GM19025 (cell line): ENCODE results near the gene HTRA3.

Experiments
- ATAC-seq: cut with Tn5 transposase; IDR thresholded peaks from one replicate; pipeline ENCODE4 v1.9.1; 2021; ENCODE audit warnings: mild to moderate bottlenecking, low read depth, moderate library complexity; ENCODE audit not compliant: unreplicated experiment

The HTRA3 gene

DNA sequence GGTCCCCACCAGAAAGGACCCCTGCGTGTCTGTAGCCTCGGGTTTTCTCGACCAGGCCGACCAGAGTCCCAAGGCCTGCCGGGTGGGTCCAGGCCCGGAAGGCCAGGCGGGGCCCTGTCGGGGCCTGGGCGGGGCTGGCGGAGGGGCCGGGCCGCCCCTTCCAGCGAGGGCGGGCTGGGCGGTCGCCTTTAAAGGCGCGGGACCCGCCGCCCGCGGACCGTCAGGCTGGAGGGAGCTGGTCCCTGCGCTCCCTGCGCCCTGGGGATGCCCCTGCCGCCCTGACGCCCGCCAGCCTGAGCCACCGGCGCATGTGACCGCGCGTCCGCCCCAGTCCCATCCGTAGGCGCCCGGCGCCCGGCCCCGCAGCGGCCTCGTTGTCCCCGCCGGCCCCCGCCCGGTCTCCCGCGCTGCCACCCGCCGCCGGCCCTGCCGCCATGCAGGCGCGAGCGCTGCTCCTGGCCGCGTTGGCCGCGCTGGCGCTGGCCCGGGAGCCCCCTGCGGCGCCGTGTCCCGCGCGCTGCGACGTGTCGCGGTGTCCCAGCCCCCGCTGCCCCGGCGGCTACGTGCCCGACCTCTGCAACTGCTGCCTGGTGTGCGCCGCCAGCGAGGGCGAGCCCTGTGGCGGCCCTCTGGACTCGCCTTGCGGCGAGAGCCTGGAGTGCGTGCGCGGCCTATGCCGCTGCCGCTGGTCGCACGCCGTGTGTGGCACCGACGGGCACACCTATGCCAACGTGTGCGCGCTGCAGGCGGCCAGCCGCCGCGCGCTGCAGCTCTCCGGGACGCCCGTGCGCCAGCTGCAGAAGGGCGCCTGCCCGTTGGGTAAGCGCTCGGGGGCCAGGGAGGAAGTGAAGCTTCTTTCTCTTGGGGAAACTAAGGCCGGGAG, at the start of gene HTRA3:
TSS of gene HTRA3 (plus strand) at position 220 of the 883 bp plus-strand sequence. CDS start at position 435, 215 bp downstream.
- ATAC-seq, result no peak

DNA sequence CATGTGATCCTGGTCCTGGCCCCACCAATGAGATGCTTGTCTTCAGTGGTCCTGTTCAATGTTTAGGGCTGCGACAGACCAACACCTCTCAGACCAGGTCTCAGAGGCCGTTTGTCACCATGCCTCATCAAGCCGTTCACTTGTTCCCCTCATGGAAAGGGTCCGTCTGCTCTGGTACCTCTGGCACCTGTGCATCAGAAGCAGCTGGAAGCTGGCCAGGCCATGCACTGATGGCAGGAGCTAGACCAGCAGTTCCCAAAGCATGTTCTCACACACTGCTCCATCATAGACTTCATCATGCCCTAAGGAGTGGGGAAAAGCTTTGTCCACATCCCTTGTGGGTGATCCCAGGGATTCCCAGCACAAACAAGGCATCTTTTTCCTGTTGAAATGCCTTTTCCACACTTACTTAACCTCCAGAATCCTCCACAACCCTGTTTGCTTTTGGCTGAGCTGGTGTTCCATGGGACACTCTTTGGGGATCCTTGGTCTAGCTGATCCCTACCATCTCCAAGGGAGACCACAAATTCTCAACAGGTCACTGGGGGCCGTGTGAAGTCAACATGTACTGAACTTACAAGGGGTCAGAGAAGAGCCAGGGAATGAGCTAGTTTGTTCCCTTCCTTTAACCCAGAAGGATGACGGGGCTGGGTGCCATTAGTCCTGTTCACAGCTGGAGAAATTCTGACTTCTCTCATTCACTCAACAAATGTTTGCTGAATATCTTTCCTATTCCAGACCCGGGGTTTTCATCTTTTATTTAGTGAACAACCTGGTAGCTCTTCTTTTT, 48.7 kb upstream of the HTRA3 start:
- ATAC-seq, result no peak

DNA sequence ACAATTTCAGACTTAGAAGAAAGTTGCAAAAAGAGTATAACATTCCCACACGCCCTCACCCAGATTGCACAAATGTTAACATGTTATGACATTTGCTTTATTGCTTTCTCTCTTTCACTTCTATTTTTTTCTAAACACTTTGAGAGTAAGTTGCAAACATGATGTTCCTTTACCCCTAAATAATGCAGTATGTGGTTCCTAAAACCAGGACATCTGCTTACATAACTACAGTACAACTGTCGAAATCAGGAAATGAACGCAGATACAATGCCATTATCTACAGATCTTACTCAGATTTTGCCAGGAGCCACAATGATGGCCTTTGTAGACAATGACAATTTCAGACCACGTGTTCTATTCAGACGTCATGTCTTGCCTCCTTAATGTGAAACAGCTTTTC, 48.1 kb upstream of the HTRA3 start:
- ATAC-seq, result no peak

DNA sequence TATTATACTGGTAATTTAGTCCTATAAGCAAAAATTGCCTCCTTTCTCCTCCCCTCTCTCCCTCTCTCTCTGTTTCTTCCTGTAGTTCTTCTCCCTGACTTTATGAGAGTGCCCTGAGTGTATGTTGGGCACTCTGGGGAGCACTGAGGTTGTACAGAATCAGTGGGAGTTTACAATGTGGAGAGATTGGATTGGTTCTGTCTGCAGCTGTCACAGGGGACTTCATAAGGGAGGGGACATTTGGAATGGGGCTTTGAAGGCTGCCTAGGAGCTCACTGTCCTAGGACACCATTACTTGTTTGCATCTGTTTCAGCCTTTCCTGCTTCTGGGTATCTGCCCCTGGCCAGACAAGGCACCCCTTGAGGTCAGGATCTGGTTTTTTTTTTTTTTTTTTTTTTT, 47.6 kb upstream of the HTRA3 start:
- ATAC-seq, result no peak

DNA sequence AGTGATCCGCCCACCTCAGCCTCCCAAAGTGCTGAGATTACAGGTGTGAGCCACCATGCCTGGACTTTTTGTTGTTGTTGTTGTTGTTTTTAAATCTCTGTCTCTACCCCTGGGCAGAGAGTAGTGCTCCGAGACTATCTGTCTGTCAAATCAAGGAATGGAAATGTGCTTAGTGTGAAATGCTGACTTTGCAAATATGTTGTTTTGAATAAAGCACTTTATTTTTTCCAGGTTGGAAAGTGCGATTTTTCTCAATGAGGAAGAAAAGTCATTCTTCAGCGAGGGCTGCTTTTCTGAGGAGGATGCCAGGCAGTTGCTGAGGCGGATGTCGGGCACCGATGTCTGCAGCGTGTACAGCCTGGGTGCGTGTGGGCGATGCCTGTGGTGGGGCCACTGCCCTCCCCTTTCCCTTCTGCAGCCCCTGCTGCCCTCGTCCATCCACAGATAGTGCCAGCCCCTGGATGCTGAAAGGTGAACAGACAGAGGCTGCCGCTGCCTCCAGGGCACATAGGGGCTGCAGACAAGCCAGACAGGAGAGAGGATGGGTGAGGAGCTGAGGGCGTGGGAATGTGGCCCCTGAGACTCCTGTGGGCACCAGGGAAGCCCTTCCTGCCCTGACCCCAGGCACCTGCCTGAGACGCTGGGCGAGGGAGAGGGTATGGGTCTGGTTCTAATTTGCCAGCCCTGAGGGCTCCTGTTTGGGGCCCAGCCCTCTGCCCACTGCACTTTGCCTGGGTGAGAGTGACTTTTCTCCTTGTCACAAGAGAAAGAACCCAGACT, 46.8 kb upstream of the HTRA3 start:
- no peak for ATAC-seq

DNA sequence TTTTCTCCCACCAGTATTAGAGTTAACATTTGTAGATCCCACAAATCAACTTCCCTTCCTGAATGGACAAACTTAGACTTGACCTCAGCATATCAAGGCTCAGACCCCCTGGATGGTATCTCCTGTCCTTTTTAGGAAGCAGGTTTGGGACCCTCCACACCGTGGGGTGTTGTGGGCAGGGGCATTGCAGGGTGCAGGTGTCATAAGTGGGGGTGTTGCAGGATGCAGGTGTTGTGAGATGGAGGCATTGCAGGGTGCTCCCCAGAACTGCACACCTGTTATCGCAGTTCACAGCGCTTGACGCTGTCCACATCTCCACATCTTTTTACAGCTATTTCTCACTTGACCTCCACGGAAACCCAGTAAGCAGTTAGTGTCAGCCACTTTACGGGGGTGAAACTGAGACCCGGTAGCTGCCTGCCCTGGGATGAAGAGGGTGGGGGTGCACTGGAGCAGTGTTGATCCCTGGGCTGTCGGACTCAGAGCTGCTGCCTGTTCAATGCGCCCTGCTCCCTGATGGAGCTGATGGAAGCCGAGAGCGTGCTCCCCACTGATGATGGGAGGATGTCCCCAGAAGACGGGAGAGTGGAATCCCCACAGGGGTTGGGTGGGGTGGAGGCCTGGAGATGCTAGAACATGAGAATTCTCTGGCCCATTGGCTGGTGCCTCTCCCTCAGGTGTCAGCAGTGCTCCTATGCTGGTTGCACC, 45.1 kb upstream of the HTRA3 start:
- no peak for ATAC-seq

DNA sequence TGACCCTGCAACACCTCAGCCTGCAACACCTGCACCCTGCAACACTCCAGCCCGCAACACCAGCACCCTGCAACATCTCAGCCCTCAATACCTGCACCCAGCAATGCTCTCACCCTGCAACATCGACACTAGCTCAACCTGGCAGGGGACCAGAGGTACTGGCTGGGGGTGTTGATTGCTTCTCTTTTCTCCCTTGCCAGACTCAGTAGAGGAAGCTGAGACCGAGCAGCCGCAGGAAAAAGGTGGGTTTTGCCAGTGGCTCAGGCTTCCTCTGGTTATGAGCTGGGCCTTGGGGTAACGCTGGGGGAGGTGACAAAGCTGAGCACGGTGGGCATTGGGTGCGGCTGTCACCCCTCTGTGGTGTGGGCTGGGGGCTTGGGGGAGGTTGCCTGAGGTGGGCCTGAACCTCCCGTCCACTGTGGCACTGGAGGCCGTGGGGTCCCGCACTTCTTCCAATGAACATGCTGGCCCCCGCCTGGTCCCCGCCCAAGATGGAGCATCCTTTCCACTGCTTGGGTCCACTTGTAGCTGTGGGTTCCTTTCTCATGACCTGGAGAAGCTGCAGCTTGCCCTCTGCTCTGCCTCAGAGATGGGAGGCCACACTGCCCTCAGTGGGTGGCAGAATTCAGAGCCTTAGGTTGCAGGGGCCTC, 44.5 kb upstream of the HTRA3 start:
- ATAC-seq, result no peak

DNA sequence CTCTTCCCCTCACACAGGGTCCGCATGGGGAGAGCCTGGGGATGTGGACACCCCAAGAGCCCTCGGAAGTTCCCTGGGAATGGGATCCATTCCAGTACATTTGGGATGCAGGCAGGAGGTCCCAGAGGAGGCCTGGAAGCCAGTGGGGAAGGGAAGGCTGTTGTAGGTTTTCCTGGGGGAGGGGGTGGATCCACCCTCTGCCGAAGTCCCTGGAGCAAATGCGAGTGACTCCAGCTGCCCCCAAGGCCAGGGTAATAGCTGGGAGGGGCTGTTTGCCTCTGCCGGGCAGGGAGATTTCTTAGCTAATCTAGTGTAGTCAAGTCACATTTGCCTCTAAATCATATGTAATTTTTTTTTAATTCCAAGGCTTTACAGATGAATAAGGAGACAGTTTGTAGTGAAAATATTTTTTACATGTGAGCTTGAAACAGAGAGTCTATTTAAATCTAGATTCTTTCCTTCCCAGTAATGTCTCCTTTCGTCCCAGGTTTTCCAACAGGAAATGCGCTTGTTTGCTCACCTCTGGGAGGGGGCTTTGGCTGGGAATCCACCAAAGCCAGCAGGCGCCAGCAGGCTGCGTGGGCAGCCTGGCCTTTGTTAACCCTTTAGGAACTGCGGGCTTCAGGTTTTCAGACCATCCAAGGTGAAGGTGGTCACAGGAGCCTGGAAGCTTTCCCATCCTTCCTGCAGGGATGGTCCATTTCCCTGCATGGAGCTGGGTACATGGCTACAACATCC, 43.7 kb upstream of the HTRA3 start:
- no peak for ATAC-seq

DNA sequence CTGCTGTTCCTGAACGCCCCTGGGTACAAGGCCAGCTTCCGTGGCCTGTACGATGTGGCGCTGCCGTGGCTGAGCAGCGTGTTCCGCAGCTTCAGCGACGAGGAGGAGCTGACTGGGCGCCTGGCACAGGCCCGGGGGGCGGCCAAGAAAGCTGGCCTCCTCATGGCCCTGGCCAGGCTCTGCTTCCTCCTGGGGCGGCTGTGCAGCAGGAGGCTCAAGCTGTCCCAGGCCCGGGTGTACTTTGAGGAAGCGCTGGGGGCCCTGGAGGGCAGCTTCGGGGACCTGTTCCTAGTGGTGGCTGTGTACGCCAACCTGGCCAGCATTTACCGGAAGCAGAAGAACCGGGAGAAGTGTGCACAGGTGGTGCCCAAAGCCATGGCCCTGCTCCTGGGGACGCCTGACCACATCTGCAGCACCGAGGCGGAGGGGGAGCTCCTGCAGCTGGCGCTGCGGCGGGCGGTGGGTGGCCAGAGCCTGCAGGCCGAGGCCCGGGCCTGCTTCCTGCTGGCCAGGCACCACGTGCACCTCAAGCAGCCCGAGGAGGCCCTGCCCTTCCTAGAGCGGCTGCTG, 42.3 kb upstream of the HTRA3 start:
- no peak for ATAC-seq

DNA sequence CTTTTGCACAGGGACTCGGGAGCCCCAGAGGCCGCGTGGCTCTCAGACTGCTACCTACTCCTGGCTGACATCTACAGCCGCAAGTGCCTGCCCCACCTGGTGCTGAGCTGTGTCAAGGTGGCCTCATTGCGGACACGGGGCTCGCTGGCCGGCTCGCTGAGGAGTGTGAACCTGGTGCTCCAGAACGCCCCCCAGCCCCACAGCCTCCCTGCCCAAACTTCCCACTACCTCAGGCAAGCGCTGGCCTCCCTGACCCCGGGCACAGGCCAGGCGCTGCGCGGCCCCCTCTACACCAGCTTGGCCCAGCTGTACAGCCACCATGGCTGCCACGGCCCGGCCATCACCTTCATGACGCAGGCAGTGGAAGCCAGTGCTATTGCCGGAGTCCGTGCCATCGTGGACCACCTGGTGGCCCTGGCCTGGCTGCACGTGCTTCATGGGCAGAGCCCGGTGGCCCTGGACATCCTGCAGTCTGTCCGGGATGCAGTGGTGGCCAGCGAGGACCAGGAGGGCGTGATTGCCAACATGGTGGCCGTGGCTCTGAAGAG, 41.7 kb upstream of the HTRA3 start:
- no peak for ATAC-seq

DNA sequence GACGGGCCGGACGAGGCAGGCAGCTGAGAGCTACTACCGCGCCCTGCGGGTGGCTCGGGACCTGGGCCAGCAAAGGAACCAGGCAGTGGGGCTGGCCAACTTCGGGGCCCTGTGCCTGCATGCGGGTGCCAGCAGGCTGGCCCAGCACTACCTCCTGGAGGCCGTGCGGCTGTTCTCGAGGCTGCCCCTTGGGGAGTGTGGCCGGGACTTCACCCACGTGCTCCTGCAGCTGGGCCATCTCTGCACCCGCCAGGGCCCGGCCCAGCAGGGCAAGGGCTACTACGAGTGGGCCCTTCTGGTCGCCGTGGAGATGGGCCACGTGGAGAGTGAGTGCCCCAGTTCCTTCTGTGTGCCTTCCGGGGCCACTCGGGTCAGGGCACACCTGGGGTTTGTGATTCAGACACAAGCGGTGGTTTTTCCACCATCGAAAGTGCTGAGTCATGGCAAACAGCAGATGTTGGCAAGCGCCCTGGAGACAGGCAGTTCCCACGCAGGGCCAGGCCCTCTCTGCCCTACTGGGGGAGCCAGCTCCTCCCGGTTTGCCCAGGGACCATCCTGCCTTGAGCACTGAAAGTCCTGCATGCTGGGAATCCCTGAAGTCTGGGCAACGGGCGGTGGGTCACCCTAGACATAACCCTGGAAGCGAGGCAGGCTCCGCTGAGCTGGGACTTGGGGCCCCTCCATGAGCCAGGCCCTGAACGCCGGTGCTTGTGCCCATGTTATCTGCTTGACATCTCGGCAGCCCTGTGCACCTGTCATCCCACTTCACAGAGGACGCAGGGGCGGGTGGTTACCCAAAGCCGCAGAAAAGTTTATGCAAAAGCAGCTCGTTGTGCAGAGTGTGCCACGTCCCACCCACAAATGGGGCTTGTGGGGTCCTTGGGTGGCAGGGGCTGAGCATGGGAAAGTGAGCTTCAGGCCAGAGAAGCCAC, 41.0 kb upstream of the HTRA3 start:
- ATAC-seq, result peak; percentile 70

DNA sequence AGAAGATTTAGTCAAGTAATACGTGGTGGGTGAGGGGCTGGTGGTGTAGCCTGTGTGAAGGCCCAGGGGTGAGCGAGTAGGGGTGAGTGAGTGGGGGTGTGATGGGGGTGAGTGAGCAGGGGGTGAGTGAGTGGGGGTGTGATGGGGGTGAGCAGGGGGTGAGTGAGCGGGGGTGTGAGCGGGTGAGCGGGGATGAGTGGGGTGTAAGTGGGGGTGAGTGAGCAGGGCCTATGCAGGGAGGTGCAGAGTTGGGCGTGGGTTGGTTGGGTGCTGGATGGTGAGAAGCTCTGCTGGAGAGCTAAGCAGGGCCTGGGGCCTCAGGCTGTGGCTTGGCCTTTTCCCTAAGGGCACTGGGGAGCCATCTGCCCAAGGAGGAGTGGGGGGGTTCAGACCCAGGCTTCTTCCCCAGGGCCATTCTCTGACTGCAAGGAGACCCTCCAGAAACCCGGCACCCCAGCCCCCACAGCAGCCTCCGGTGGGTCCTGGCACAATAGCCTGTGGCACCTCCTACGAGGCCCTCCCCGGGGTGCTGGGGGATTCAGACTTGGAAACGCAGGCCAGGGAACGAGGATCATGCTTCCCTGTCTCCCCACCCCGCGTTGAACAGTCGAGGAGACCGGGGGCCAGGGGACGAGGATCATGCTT, 40.1 kb upstream of the HTRA3 start:
- ATAC-seq, result no peak

DNA sequence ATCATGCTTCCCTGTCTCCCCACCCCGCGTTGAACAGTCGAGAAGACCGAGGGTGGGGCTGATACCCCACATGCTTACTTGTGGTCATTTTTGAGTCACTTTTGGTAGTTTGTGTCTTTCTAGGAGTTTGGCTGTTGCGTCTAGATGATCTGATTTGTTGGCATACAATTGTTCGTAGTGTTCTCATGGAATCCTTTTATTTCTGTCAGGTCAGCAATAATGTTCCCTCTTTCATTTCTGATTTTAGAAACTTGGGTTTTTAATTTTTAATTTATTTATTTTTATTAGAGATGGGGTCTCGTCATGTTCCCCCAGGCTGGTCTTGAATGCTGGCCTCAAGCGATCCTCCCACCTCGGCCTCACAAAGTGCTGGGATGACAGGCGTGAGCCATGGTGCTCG, 39.5 kb upstream of the HTRA3 start:
- ATAC-seq, result no peak

DNA sequence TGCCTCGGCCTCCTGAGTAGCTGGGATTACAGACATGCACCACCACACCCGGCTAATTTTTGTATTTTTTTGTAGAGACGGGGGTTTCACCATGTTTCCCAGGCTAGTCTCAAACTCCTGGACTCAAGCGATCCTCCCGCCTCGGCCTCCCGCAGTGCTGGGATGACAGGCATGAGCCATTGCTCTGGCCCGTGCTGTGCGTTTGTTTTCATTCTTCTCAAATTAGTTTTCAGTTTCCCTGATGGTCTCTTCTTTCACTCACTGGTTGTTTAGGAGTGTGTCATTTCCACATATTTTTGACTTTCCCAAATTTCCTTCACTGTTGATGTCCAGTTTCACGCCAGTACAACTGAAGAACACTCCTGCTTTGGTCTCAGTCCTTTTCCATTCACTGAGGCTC, 38.7 kb upstream of the HTRA3 start:
- no peak for ATAC-seq

DNA sequence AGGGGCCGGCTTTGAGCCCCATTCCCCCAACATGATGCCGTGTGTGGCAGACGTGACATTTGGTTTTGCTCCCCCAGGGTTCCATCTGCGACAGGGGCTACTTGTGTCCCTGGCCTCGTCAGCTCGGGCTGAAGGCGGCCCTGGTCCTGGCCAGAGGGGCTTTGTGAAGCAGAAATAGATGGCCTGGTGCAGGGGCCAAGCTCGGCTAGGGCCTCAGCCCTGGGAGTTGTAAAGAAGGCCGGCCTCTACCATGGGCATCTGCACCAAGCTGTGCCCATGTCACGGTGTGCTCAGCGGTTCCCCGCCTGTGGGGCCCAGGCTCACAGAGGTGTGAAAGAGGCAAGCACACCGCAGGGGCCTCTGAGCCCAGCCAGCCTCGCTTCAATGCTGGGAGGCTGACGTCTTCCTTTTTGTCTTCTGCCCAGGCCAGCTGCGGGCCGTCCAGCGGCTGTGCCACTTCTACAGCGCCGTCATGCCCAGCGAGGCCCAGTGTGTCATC, 38.0 kb upstream of the HTRA3 start:
- ATAC-seq, result no peak

DNA sequence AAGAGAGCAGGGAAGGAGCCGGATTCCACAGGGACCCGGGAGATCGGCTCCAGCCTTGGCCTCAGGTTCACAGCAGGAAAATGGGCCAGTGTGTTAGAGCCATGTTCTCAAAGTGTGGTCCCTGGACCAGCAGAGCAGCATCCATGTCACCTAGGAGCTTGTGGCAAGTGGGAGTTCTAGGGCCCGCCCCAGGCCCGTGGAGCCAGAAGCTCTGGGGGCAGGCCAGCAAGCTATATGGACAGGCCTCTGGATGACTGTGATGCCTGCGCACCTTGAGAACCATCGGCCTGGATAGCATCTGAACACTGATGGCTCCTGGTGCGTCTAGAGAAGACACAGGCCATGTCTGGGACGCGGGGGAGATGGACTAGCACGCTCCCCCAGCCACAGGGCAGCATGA, 36.8 kb upstream of the HTRA3 start:
- ATAC-seq, result no peak
